HG02759 (cell line): ENCODE results near the gene MAP2.

Experiments
- ATAC-seq: cut with Tn5 transposase; IDR thresholded peaks from one replicate; pipeline ENCODE4 v1.9.1; 2021; ENCODE audit warnings: mild to moderate bottlenecking, moderate library complexity; ENCODE audit not compliant: unreplicated experiment

Gene MAP2

DNA sequence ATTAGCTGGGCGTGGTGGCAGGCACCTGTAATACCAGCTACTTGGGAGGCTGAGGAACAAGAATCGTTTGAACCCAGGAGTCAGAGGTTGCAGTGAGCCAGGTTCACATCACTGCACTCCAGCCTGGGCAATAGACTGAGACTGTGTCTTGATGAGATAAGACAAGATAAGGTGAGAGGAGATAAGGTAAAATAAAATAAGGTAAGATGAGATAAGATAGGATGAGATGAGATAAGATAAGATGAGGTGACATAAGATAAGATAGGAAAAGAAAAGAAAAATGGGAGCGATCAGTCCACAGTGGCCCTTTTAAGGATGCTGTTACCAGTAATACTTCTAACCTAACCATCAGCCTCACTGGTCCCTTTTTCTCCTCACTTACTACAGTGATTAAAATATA is 213.4 kb downstream of the MAP2 start:
- ATAC-seq: no peak

DNA sequence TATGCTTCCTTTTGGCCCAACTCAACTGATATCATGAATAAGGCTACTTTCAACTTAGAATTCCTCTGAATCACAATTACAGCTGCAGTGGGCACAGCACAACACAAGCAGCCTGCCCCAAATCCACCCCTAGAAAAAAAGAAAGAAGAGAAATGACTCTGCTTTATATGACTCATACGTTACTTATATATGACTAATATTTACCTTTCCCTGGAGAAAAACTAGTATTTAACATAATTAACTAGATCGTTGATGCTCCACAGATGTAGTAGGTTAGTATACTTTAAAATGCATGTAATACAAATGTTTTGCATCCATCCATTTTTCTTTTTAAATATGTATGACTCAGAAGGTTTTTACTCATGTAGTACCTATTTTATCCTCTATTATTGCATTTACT is 214.5 kb downstream of the MAP2 start:
- no peak for ATAC-seq

DNA sequence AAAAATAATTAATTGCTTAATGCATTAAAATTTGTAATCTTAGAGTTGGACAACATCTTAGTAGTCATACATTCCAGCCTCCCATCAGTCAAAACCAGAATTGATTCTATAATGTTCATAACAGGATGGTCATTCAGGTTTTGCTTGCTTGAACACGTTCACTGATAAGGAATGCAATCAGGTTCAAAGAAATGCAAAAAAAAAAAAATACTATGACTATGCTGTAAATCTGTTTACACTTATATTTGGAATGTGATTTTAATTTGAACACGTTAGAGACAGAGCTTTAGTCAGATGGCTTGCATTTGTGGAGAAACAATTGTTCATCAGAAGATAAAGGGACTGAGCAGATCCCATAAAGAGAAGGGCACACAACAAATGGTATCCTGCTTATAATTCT is 216.5 kb downstream of the MAP2 start:
- ATAC-seq: no peak

- ATAC-seq: no peak
Observed at GRCh38 chr2:209642146-209642820, 218.4 kb downstream of the MAP2 start.

DNA sequence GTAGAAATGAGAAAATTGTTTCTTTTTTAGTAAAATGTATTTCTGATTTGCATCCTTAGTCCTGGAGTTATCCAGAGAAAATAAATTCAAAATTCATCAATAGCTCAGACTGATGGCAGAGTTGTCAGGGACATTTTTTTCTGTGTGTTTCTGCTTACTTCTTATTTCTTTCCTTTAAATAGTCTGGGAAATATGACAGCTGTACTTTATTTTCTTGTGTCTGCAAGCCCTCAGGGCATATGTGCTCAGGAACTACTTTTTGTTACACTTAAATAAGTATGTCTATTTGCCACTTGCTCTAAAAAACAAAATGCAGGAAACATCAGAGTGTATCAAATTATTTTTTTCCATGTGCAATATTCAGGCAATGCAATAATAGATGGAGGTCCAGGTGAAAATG is 221.0 kb downstream of the MAP2 start:
- no peak for ATAC-seq

GRCh38 chr2:209648714-209649113 is 224.9 kb downstream of the MAP2 start:
- no peak for ATAC-seq

DNA sequence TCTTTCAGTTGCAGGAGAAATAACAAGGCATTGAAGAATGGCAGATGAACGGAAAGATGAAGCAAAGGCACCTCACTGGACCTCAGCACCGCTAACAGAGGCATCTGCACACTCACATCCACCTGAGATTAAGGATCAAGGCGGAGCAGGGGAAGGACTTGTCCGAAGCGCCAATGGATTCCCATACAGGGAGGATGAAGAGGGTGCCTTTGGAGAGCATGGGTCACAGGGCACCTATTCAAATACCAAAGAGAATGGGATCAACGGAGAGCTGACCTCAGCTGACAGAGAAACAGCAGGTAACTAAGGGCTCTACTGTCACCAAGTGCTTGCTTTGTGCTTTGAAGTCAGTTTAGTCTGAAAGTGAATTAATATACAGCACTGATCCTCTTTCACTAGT is 229.3 kb downstream of the MAP2 start:
- ATAC-seq: no peak

DNA sequence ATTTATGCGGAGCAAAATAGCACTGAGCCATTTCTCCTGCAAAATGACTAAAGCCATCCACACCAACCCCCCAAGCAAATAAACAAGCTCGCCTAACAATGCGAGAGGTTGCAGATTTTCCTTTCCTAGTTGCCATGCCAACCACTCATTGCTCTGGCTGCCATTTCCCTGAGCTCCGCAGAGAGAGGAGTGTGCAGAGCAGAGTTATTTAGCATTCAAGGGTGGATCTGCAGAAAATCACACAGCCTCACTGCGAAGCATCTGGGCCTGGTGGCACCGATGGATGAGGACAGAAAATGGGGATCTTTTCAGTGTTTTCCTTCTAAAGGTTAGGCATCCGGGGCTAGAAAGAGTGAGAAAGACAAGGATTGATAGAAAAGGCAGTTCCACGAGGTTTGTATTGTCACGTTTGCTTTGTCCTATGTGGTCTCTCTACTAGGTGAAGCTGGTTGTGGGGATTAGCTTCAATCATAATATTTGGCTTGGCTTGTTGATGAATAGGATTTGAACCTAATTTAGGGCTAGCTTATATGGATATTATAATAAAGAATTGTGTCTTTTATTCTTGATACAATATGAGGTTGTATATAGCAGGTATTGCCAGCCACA is 237.5 kb downstream of the MAP2 start:
- ATAC-seq: no peak

DNA sequence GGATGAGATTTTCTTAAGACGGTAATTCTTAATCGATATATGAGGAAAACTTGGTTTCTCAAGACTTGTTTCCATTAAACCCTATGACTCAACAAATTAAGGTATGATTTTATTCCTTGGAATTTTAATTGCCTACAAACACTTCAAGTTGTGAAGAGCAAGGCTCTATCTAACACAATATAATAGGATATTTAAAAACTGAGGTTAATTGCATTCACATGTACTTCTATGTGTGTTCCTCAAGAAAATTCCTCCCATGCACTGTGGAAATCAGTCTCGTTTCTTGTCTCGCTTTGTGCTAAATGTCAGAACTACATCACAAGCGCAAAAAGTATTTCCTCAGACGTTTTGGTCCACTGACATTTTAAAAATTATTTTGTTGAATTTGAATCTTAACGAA is 238.2 kb downstream of the MAP2 start:
- no peak for ATAC-seq

DNA sequence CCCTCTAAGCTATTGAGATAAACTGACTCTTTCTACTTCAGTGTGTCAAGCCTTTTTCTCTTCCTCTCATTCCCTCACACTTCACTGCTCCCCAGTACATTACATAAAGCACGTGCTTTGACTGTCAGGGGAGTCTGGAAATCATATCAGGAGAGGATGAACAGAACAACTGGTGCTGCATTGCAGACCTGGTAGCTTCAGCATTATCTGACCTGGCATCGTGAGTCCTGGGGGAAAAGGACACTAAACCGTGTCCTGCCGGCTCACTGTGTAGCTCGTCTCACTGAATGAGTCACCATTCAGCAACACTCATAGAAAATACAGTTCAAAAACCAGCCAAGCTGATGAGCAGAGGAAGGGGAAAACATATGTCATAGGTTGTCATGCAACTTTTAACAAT is 239.3 kb downstream of the MAP2 start:
- ATAC-seq: no peak

- ATAC-seq: no peak
Observed at GRCh38 chr2:209663656-209664055, 239.8 kb downstream of the MAP2 start.

- ATAC-seq: no peak
Observed at GRCh38 chr2:209666296-209666695, 242.4 kb downstream of the MAP2 start.

- no peak for ATAC-seq
Observed at GRCh38 chr2:209671020-209671680, 247.3 kb downstream of the MAP2 start.

GRCh38 chr2:209673811-209674210 is 250.0 kb downstream of the MAP2 start:
- ATAC-seq: no peak

- ATAC-seq: no peak
Observed at GRCh38 chr2:209680596-209680995, 256.7 kb downstream of the MAP2 start.

DNA sequence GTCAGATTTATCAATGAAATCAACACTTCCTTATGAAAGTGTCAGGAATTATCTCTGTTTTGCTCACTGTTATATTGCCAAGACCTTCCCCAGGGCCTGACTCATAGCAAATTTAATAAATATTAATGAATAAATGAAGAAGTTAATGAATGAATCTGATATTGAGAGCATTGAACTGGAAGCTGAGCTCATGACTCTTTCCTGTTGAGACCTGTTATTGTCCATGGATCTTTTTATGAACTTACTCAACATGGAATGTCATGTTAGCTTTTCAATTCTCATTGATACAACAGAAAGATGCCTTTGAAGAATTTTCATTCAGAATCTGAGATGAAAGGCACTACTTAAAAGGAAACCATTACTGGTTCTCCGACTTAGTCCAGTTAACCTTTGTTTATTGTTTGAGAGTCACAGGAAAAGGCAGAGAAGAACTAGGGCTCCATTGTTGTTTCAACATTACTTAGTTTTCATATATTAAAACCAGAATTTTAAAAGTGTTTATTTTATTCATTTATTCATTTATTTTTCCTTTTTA is 257.4 kb downstream of the MAP2 start:
- no peak for ATAC-seq

- no peak for ATAC-seq
Observed at GRCh38 chr2:209682646-209683045, 258.8 kb downstream of the MAP2 start.

GRCh38 chr2:209685340-209685739 is 261.5 kb downstream of the MAP2 start:
- ATAC-seq: no peak

GRCh38 chr2:209685963-209686362 is 262.1 kb downstream of the MAP2 start:
- ATAC-seq: no peak

DNA sequence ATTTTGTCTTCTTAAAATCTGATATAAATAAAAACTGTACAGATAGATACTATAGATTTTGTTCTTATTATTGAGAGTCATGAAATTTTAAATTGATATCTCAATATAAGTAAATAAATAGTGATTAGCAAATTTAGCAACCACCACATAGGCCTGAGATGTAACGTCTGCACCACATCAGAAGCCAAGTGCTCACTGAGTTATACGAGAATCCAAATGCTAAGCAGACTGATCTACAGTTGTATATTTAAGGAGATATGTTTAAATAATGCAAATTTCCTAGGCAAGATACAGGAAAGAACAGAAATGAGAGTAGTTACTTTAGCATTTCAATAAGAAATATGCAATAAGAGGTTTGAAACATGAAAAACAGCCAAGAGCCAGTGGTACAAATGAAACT is 262.6 kb downstream of the MAP2 start:
- ATAC-seq: no peak

DNA sequence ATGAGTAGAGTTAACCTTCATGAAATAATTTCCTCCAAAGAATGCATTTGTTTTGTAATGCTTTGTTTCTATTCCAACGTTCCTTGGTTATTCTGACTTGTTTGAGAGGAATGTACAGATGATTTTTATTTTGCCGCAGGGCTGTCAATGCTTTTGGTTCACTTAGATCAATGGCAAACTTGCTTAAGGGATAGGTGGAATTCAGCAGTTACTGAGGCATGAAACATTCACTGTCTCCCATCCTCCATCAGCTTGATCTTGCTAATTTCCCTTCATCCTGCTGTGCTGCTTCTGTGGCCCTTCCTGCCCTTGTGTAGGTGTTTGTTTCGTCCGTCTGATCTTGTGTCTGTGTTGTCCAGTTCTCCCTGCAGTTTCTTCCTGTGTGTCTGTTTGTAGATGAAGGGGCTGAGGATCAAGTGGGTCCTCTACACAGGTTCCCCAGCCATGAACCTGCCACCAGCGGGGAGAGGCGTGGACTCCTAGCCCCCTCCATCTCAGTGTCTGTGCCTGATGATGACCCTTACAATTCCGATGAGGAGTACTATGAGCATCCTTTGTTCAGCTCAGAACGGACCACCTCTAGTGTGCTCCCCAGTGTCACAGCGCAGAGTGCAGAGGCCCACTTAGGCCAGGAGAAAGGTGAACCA is 263.6 kb downstream of the MAP2 start:
- ATAC-seq: no peak

- ATAC-seq: no peak
Observed at GRCh38 chr2:209688385-209688784, 264.5 kb downstream of the MAP2 start.
